ENCODE results near the gene MAPK8IP3. TPM values are rescaled to one million over a fixed set of nuclear protein-coding genes. Genes with fewer than 3 reads are reported as not detected.

The MAPK8IP3 gene
- polyA plus RNA-seq, 3 donors, result 1.1 to 185 (median 2.1) TPM

DNA sequence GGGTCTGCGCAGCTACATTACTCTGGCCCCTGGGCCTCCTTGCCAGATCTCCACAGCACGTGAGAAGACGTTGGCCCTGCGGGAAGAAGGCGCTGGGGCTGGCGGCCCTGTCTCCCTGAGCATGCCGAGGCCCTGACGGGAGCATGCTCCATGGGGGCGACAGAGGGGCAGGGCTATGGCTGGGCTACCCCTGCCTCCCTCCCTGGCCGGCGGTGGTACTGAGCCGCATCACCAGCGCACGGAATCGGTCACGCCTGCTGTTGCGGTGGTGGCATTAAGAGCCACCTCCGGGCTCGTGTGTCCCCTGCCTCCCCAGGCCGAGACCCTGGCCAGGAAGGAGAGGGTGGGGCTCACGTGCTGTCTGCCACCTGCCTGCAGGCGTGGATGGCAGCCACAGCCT, 28.1 kb downstream of the MAPK8IP3 start:
- H3K36me3 Mint-ChIP-seq, result peaks cover 27 to 37% of the 10 kb centered on the region in 2 donors
- intact Hi-C loops (cut with micrococcal nuclease), result no loop called here
- H3K27me3 Mint-ChIP-seq (ENCODE audit: low read depth in 3 of 3), result peaks cover 0 to 3% (median 0%) of the 10 kb centered on the region in 3 donors
- no peak overlapping the region for H3K27ac Mint-ChIP-seq
- Histone ChIP-seq H4K20me1 (ENCODE audit: insufficient read depth, low read length) (peaks cover 36% of the 10 kb centered on the region), H3K4me1 (ENCODE audit: control insufficient read depth in 1 of 2, insufficient read depth in 2 of 2, low read length in 2 of 2) (peaks cover 13 to 14% of the 10 kb centered on the region in 2 donors), H3K27me3 (ENCODE audit: control insufficient read depth in 2 of 2, insufficient read depth in 2 of 2, low read length in 2 of 2) (no peaks in the 10 kb centered on the region), H3K4me2 (replicated peaks; ENCODE audit: extremely low read depth, low read length, poor library complexity, severe bottlenecking) (no peak overlapping the region), H3K4me3 (replicated peaks in 1 of 3; ENCODE audit: low read depth in 2 of 3, low read length in 3 of 3) (no peak overlapping the region), H3K36me3 (replicated peaks in 1 of 2; ENCODE audit: control insufficient read depth in 1 of 2, insufficient read depth in 2 of 2, low read length in 2 of 2) (peaks cover 39 to 43% of the 10 kb centered on the region in 2 donors), H3K9ac (ENCODE audit: insufficient read depth, low read length, poor library complexity, severe bottlenecking) (no peak overlapping the region), H3K27ac (ENCODE audit: low read depth in 1 of 2, low read length in 2 of 2) (peak overlapping the region in 1 of 2 donors; percentile 41), H2AFZ (ENCODE audit: insufficient read depth, low read depth, low read length, poor library complexity, severe bottlenecking) (no peak overlapping the region), H3K9me3 (replicated peaks in 1 of 2; ENCODE audit: control insufficient read depth in 1 of 2, insufficient read depth in 1 of 2, low read length in 2 of 2) (peaks cover 0 to 27% of the 10 kb centered on the region in 2 donors), H3K79me2 (ENCODE audit: insufficient read depth, low read length) (peaks cover 6% of the 10 kb centered on the region)
- H3K4me3 Mint-ChIP-seq, result no peak overlapping the region
- H3K4me1 Mint-ChIP-seq, result peaks cover 12% of the 10 kb centered on the region
- no peak for DNase-seq
- TF ChIP-seq, protein P1, sequence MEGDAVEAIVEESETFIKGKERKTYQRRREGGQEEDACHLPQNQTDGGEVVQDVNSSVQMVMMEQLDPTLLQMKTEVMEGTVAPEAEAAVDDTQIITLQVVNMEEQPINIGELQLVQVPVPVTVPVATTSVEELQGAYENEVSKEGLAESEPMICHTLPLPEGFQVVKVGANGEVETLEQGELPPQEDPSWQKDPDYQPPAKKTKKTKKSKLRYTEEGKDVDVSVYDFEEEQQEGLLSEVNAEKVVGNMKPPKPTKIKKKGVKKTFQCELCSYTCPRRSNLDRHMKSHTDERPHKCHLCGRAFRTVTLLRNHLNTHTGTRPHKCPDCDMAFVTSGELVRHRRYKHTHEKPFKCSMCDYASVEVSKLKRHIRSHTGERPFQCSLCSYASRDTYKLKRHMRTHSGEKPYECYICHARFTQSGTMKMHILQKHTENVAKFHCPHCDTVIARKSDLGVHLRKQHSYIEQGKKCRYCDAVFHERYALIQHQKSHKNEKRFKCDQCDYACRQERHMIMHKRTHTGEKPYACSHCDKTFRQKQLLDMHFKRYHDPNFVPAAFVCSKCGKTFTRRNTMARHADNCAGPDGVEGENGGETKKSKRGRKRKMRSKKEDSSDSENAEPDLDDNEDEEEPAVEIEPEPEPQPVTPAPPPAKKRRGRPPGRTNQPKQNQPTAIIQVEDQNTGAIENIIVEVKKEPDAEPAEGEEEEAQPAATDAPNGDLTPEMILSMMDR (IDR thresholded peaks at IDR 0.05), result no peak
- H3K9me3 Mint-ChIP-seq, result peaks cover 0 to 10% (median 2%) of the 10 kb centered on the region in 7 donors
- WGBS (ENCODE audit: insufficient coverage), result 98% methylated on average over 21 of the region's 22 CpGs

DNA sequence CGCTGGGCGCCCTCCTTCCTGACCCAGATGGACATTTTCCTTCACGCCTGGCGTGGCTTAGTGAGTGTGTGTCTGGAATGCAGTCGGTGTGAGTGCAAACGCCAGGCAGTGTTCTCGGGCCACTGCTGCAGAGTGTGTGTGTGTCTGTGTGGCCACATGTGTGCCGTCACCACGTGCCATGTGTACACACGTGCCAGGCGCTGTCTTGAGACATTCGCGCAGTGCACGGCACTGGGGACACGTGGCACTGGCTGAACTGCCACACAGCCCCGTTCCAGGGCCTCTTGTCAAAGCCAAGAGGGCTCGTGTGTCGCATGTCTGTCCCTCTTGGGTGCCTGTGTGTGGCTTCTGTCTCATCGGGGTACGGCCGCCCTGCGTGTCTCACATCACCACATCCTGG, 28.8 kb downstream of the MAPK8IP3 start:
- no peak overlapping the region for H3K27ac ChIP-seq (ENCODE audit: low read depth in 1 of 2, low read length in 2 of 2)
- H3K4me1 Mint-ChIP-seq, result peaks cover 12% of the 10 kb centered on the region
- H3K4me3 ChIP-seq (replicated peaks in 1 of 3; ENCODE audit: low read depth in 2 of 3, low read length in 3 of 3), result no peak overlapping the region
- H3K4me3 Mint-ChIP-seq, result no peak overlapping the region
- peaks cover 13 to 14% of the 10 kb centered on the region in 2 donors for H3K4me1 ChIP-seq (ENCODE audit: control insufficient read depth in 1 of 2, insufficient read depth in 2 of 2, low read length in 2 of 2)
- peaks cover 20 to 31% of the 10 kb centered on the region in 2 donors for H3K36me3 Mint-ChIP-seq
- no peak overlapping the region for H3K9ac ChIP-seq (ENCODE audit: insufficient read depth, low read length, poor library complexity, severe bottlenecking)
- TF ChIP-seq, protein P1 (IDR thresholded peaks at IDR 0.05), result no peak
- peaks cover 6% of the 10 kb centered on the region for H3K79me2 ChIP-seq (ENCODE audit: insufficient read depth, low read length)
- WGBS (ENCODE audit: insufficient coverage), result 98% methylated on average over 20 of the region's 22 CpGs
- peaks cover 33% of the 10 kb centered on the region for H4K20me1 ChIP-seq (ENCODE audit: insufficient read depth, low read length)
- peaks cover 0 to 3% (median 0%) of the 10 kb centered on the region in 3 donors for H3K27me3 Mint-ChIP-seq (ENCODE audit: low read depth in 3 of 3)
- peaks cover 0 to 34% of the 10 kb centered on the region in 2 donors for H3K9me3 ChIP-seq (replicated peaks in 1 of 2; ENCODE audit: control insufficient read depth in 1 of 2, insufficient read depth in 1 of 2, low read length in 2 of 2)
- no peak for DNase-seq
- peaks cover 0 to 10% (median 2%) of the 10 kb centered on the region in 7 donors for H3K9me3 Mint-ChIP-seq
- H2AFZ ChIP-seq (ENCODE audit: insufficient read depth, low read depth, low read length, poor library complexity, severe bottlenecking), result no peak overlapping the region
- peaks cover 33 to 36% of the 10 kb centered on the region in 2 donors for H3K36me3 ChIP-seq (replicated peaks in 1 of 2; ENCODE audit: control insufficient read depth in 1 of 2, insufficient read depth in 2 of 2, low read length in 2 of 2)
- intact Hi-C loops (cut with micrococcal nuclease), result no loop called here
- H3K27me3 ChIP-seq (ENCODE audit: control insufficient read depth in 2 of 2, insufficient read depth in 2 of 2, low read length in 2 of 2), result no peaks in the 10 kb centered on the region
- H3K4me2 ChIP-seq (replicated peaks; ENCODE audit: extremely low read depth, low read length, poor library complexity, severe bottlenecking), result no peak overlapping the region
- peak overlapping the region in 1 of 7 donors; percentile 68 for H3K27ac Mint-ChIP-seq
